Osteocyte (in vitro differentiated cells): ENCODE measurements around the gene ZFAND6. TPM values are rescaled to one million over a fixed set of nuclear protein-coding genes. Genes with fewer than 3 reads are reported as not detected.
"Not testable (repeated sequence)": the region's sequence is repeated elsewhere in the genome, so short reads cannot be mapped to it uniquely, and the experiment has no call there.

Experiments used
- DNase-seq: peaks from one replicate; pipeline ENCODE4 v3.0.0; 2021; ENCODE audit warnings: mixed read lengths; ENCODE audit not compliant: unreplicated experiment; ENCODE audit errors: extremely low spot score
- H3K27ac Mint-ChIP-seq: one replicate; pipeline ENCODE4 v1.8.0; 2021; ENCODE audit warnings: mild to moderate bottlenecking, mixed read lengths; ENCODE audit not compliant: unreplicated experiment
- H3K27me3 Mint-ChIP-seq: one replicate; pipeline ENCODE4 v1.8.0; 2021; ENCODE audit warnings: mixed read lengths; ENCODE audit not compliant: unreplicated experiment
- H3K36me3 Mint-ChIP-seq: one replicate; pipeline ENCODE4 v1.8.0; 2021; ENCODE audit warnings: mixed read lengths; ENCODE audit not compliant: unreplicated experiment
- H3K4me1 Mint-ChIP-seq: one replicate; pipeline ENCODE4 v1.8.0; 2021; ENCODE audit warnings: mixed read lengths; ENCODE audit not compliant: unreplicated experiment
- H3K4me3 Mint-ChIP-seq: one replicate; pipeline ENCODE4 v1.8.0; 2021; ENCODE audit warnings: mild to moderate bottlenecking, moderate library complexity, mixed read lengths; ENCODE audit not compliant: unreplicated experiment
- H3K9me3 Mint-ChIP-seq: one replicate; pipeline ENCODE4 v1.8.0; 2021; ENCODE audit warnings: mixed read lengths; ENCODE audit not compliant: unreplicated experiment
- CTCF ChIP-seq: fragments of 200-600 bp; sonication (generic); IDR thresholded peaks from 2 replicates; pipeline ENCODE4 v1.5.0; 2021; ENCODE audit warnings: antibody characterized with exemption, mild to moderate bottlenecking, moderate library complexity
- total RNA-seq: library from RNA; stranded (reverse); gene quantifications from 2 replicates; pipeline ENCODE4 v1.2.1, GENCODE V29; 2021

ZFAND6 gene
- total RNA-seq, 1 donor from 2014 or later: 63.8 TPM

- H3K4me3 Mint-ChIP-seq: no peak overlapping the region
- no peak for DNase-seq
- no peaks in the 10 kb centered on the region for H3K27me3 Mint-ChIP-seq
- H3K27ac Mint-ChIP-seq: no peak overlapping the region
- peaks cover 3% of the 10 kb centered on the region for H3K4me1 Mint-ChIP-seq
- H3K9me3 Mint-ChIP-seq: no peaks in the 10 kb centered on the region
- peaks cover 2% of the 10 kb centered on the region for H3K36me3 Mint-ChIP-seq
- no peak for TF ChIP-seq CTCF
These were observed 55.5 kb downstream of the ZFAND6 start for GRCh38 chr15:80115021-80115420.

DNA sequence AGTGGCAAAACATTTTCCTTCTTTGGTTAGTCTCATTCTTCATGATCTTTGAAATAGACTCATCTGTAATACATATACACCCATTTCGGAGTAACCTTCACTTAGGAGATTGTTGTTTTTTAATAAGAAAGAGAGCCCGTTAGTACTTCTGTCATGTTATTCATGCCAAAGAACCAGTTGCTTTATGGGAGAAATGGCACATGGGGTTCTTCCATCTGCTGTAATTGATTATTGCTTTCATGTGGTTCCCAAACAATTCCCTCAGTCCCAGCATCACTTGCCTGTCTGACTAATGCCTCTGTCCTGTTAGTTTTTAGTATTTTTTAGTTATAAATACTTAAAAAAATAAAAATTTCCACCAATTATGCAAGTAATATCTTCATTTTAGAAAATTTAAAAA is 59.5 kb downstream of the ZFAND6 start:
- Mint-ChIP-seq H3K27ac (no peak overlapping the region), H3K4me1 (peaks cover 3% of the 10 kb centered on the region)

GRCh38 chr15:80120636-80121035 is 61.2 kb downstream of the ZFAND6 start:
- no peak overlapping the region for H3K4me3 Mint-ChIP-seq
- H3K27me3 Mint-ChIP-seq: no peaks in the 10 kb centered on the region
- peaks cover 33% of the 10 kb centered on the region for H3K36me3 Mint-ChIP-seq
- no peak for TF ChIP-seq CTCF
- no peak for DNase-seq
- no peak overlapping the region for H3K27ac Mint-ChIP-seq
- no peaks in the 10 kb centered on the region for H3K9me3 Mint-ChIP-seq
- H3K4me1 Mint-ChIP-seq: no peaks in the 10 kb centered on the region

More for the DNA sequence above, 59.5 kb downstream of the ZFAND6 start:
- no peak for TF ChIP-seq CTCF
- H3K4me3 Mint-ChIP-seq: no peak overlapping the region
- no peaks in the 10 kb centered on the region for H3K9me3 Mint-ChIP-seq
- no peaks in the 10 kb centered on the region for H3K27me3 Mint-ChIP-seq
- H3K36me3 Mint-ChIP-seq: peaks cover 30% of the 10 kb centered on the region
- DNase-seq: no peak

DNA sequence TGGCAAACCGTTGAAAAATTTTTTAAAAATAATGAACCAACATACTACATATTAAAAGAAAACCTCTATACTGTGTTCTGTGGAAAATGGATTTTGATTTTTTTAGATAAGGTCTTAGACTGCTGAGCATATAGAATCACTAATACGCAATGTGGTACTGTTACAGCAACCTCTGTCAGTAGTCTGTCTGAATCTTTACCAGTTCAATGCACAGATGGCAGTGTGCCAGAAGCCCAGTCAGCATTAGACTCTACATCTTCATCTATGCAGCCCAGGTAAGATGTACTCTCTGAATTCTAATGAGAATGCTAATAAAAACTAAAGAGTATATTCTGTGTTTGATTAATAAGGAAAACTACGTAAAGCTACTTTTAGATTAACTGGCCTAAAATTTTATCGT is 62.1 kb downstream of the ZFAND6 start:
- Mint-ChIP-seq H3K9me3 (no peaks in the 10 kb centered on the region), H3K4me3 (no peak overlapping the region), H3K27me3 (no peaks in the 10 kb centered on the region), H3K4me1 (no peaks in the 10 kb centered on the region), H3K36me3 (peaks cover 36% of the 10 kb centered on the region), H3K27ac (no peak overlapping the region)
- TF ChIP-seq CTCF: no peak
- no peak for DNase-seq

GRCh38 chr15:80123034-80123433 is 63.6 kb downstream of the ZFAND6 start:
- no peak overlapping the region for H3K27ac Mint-ChIP-seq
- H3K9me3 Mint-ChIP-seq: no peaks in the 10 kb centered on the region
- TF ChIP-seq CTCF: no peak
- DNase-seq: no peak
- peaks cover 40% of the 10 kb centered on the region for H3K36me3 Mint-ChIP-seq
- no peak overlapping the region for H3K4me3 Mint-ChIP-seq
- no peaks in the 10 kb centered on the region for H3K27me3 Mint-ChIP-seq
- no peaks in the 10 kb centered on the region for H3K4me1 Mint-ChIP-seq

GRCh38 chr15:80127253-80127652 is 67.8 kb downstream of the ZFAND6 start:
- H3K9me3 Mint-ChIP-seq, H3K4me3 Mint-ChIP-seq, H3K4me1 Mint-ChIP-seq, H3K27ac Mint-ChIP-seq, DNase-seq, H3K27me3 Mint-ChIP-seq: not testable (repeated sequence)
- H3K36me3 Mint-ChIP-seq: peaks cover 47% of the 10 kb centered on the region
